KBM-7 (cell line): Measurements from ENCODE around the gene RBM4B.
"Not testable (repeated sequence)": the region's sequence is repeated elsewhere in the genome, so short reads cannot be mapped to it uniquely, and the experiment has no call there.

Experiments used
- DNase-seq: peaks from one replicate; pipeline ENCODE4 v3.0.0-alpha.2; 2015
- in situ Hi-C: fragments of 300-500 bp; cut with MboI; formaldehyde crosslinking; loops from 2 replicates; pipeline ENCODE4 v1.14.3; 2020; ENCODE audit warnings: low sequenced_read_pairs, low pct_unique_long_range_greater_than_20kb, mixed read lengths

The RBM4B gene

GRCh38 chr11:66663741-66664296 lies 13.9 kb downstream of the RBM4B start:
- in situ Hi-C loops = no loop called here
- DNase-seq = no peak

- in situ Hi-C loops = no loop called here
- DNase-seq = peak; percentile 57
Observed at GRCh38 chr11:66659763-66660162, 17.9 kb downstream of the RBM4B start.

GRCh38 chr11:66653123-66653522 lies 24.6 kb downstream of the RBM4B start:
- in situ Hi-C loops = no loop called here
- no peak for DNase-seq

DNA sequence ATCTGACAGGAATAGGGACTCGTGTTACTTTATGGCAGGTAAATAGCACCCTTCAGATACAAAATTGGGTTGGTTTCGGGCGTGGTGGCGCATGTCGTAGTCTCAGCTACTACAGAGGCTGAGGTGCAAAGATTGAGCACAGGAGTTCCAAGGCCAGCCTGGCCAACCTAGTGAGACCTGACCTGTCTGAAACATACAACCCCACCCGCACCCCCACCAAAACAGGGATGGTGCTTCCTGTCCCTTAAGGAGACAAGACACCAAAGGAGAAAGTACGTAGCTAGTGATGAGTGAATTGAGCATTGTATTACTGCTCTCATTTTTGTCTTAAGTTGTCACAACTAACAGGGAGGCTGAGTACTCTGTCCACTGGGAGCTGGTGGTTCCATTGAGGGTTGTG lies 25.0 kb downstream of the RBM4B start:
- in situ Hi-C loops = no loop called here
- no peak for DNase-seq

DNA sequence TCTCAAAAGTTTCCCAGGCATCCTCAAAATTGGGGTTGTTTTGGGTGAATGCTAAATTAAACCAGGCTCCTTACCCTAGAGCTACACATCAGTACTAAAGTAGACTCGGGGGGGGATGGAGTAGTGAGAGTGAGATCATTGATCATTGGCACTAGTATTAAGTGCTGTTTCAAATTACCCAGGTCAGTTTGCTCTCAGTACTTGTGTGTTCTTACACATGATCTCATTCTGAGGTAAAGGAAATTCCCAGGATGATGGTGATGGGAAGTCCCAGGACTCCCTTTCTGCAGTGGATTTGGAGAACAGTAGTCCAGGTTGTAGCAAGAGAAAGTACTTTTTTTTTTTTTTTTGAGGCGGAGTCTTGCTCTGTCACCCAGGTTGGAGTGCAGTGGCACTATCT lies 26.7 kb downstream of the RBM4B start:
- in situ Hi-C loops = no loop called here
- DNase-seq = no peak

DNA sequence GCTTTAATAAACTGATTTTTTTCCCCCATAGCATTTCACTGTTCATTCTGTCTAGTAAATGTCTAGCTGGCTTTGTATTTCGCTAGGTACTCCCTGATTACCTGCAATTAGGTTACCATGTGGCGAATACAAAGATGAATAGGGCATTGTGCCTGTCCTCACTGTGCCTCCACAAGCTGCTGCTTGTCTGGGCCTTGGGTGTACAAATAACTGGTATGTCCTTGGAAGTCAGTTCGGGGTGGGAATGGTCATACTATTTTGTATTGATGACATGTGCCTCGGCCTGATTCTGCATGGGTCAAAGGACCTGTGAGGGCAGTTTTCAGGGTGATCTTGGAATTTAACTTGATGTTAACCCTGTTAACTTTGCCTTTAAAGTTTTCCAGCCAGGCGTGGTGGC lies 27.8 kb downstream of the RBM4B start:
- no peak for DNase-seq
- in situ Hi-C loops = no loop called here

GRCh38 chr11:66646828-66647227 lies 30.9 kb downstream of the RBM4B start:
- in situ Hi-C loops = no loop called here

DNA sequence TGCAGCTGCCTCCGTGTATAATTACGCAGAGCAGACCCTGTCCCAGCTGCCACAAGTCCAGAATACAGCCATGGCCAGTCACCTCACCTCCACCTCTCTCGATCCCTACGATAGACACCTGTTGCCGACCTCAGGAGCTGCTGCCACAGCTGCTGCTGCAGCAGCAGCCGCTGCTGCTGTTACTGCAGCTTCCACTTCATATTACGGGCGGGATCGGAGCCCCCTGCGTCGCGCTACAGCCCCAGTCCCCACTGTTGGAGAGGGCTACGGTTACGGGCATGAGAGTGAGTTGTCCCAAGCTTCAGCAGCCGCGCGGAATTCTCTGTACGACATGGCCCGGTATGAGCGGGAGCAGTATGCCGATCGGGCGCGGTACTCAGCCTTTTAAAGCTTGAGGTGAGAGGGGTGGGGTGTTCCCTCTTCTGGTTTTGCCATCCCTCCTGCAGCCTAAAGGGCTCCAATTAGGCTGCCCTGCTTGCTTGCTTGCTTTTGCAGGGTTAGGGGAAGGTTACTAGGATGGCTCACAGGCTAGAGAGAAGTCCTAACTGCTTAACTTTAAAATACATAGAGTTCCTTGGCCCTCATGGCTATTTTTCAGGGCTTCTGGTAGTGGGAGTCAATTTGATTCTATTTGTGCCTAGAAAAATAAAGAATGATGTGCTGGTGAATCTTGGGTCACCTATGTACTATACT lies 33.8 kb downstream of the RBM4B start:
- no peak for DNase-seq
- in situ Hi-C loops = no loop called here

More at GRCh38 chr11:66646828-66647227, 30.9 kb downstream of the RBM4B start:
- no peak for DNase-seq

DNA sequence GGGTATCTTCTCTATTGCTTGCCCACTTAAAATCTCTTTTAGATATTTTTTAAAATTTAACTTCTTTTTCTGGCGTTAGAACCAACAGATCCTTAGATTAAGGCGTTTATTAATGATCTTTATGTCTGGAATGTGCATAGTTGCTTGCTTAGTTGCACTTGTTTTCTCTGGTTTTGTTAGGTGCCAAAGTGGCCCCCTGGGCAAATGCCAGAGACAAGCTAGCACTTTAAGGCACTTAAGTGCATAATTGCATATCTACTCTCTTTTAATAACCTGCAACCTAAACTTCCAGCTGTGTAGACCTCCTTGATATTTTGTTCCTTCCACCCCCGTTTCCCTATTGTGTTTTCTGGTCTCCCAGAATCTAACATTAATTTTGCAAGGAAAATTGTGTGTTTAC lies 35.9 kb downstream of the RBM4B start:
- in situ Hi-C loops = no loop called here

GRCh38 chr11:66639814-66640340 lies 37.8 kb downstream of the RBM4B start:
- in situ Hi-C loops, DNase-seq: not testable (repeated sequence)

More for the DNA sequence above, 35.9 kb downstream of the RBM4B start:
- no peak for DNase-seq

DNA sequence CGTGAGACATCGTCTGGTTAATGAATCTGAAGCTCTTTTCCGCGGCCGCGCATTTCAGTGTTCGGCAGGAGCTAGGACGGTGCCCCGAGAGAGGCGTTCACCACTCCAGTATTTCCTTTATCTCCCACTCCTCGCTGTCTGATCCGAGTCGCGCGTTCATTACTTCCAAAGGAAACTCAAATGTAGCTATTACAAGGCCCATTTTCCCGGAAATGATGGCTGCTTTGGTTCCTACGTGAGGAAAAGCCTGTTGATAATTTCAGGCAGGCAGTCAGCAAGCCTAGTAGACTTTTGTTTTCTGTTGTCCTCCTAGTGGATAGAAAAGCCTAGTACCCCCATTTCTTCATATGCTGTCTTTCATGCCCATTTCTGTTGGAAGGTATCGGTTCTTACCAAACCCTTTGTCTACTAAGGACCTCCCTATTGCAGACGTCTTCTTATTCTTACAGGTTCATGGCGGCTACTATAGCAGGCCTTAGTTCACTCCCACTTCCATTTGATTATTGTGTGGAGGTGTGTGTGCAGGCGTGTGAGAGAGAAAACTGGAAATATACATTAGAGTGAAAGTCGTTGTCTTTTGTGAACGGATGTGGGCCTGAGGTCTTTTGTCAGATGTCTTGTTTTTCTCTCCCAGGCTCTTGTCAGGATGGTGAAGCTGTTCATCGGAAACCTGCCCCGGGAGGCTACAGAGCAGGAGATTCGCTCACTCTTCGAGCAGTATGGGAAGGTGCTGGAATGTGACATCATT lies 38.4 kb downstream of the RBM4B start:
- in situ Hi-C loops = no loop called here
- peak; percentile 51 for DNase-seq

GRCh38 chr11:66638177-66639065 lies 39.3 kb downstream of the RBM4B start, which contains the start of gene RBM4:
TSS of gene RBM4 (plus strand) at chr11:66638703. CDS start at chr11:66639712, 1,009 bp downstream.
- in situ Hi-C loops = no loop called here
- DNase-seq = peak; percentile 99

- in situ Hi-C loops = no loop called here
- DNase-seq = no peak
Observed at GRCh38 chr11:66637557-66638176, 40.0 kb downstream of the RBM4B start.

- no peak for DNase-seq
- in situ Hi-C loops = no loop called here
Observed at GRCh38 chr11:66636411-66636810, 41.3 kb downstream of the RBM4B start.

GRCh38 chr11:66632952-66633351 lies 44.7 kb downstream of the RBM4B start:
- DNase-seq = no peak
- in situ Hi-C loops = no loop called here

DNA sequence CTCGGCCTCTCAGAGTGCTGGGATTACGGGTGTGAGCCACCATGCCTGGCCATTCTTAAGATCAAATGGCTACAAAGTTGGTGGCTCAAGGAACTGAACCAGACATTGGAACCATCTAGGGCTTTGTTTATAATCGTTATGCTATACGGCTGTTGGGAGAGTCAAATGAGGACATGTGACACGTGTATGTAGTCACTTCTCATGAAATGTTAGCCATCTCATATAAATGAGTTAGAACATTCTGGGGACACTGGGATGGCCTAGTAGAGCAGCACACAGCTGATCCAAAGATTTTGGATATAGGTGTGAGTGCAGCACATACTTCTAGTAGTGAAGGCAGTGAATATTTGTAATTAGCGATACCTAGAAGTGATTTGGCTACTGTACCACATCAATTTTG lies 45.8 kb downstream of the RBM4B start:
- no peak for DNase-seq
- in situ Hi-C loops = no loop called here

DNA sequence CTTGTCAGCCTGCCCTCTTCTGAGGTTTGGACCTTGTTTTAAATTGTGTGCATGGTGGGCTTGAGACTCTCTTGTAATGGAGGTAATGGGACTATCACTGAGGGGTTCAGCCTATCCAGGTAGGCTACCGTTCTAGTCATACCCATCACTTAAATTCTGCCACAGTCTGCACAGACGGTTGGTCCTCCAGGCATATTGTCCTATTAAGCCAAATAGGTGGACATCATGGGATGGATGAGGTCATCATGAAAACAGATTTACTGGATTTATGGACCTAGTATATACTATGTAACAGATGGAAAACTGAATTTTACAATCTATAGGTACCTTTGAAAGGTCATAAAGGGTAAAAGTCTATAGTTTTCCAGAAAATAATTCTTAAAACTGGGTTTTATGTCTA lies 48.3 kb downstream of the RBM4B start:
- in situ Hi-C loops = no loop called here
- DNase-seq = no peak

DNA sequence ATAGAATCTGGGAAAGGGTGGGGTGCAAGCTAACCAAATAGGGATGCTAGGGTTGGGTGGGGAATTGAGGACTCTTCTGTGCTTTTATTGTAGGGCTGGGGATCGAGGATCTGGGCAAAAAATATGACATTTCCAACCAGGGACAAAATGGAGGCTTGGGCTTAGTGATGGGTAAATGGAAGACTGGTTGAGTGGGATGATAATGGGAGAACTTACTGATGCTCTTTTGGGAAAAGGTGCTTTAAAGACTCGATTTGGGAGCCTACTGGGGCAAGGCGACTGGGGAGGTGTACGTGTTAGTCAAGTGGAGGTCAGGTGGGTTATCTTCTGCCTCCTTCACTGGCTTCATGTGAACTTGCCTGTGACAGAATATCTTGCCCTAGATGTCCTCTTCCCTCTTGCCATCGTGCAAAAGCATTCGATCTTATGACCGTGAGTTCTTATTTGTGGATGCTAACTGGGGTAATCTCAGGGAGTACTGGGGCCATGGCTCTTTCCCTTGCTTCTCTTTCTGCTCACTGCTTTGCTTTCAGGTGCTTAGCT lies 49.6 kb downstream of the RBM4B start:
- DNase-seq = no peak
- in situ Hi-C loops = no loop called here
